Left ventricle myocardium inferior (tissue), 1 donor: Measurements from ENCODE around the gene TNFRSF17. TPM values are rescaled to one million over a fixed set of nuclear protein-coding genes. Genes with fewer than 3 reads are reported as not detected.

Source experiments
- DNase-seq: peaks from one replicate; pipeline ENCODE4 v3.0.0-alpha.2; 2020
- H3K27ac ChIP-seq: fragments of 200-600 bp; replicated peaks from 2 replicates; pipeline ENCODE4 v1.8.0; 2021
- H3K27me3 ChIP-seq: fragments of 200-600 bp; 2 replicates; pipeline ENCODE4 v1.8.0; 2021; ENCODE audit warnings: low read depth
- H3K36me3 ChIP-seq: fragments of 200-600 bp; 2 replicates; pipeline ENCODE4 v1.8.0; 2021
- H3K4me1 ChIP-seq: fragments of 200-600 bp; 2 replicates; pipeline ENCODE4 v1.8.0; 2021
- H3K4me3 ChIP-seq: fragments of 200-600 bp; 2 replicates; pipeline ENCODE4 v1.8.0; 2021; ENCODE audit warnings: mild to moderate bottlenecking, moderate library complexity
- H3K9me3 ChIP-seq: fragments of 200-600 bp; replicated peaks from 2 replicates; pipeline ENCODE4 v1.8.0; 2021
- CTCF ChIP-seq: fragments of 200-600 bp; IDR thresholded peaks from 2 replicates; pipeline ENCODE4 v1.8.0; 2021; ENCODE audit warnings: antibody characterized with exemption, mild to moderate bottlenecking, borderline replicate concordance
- intact Hi-C: fragments of 100-400 bp; cut with micrococcal nuclease; formaldehyde crosslinking; loops from one replicate; pipeline ENCODE4 v1.11.0; 2022
- total RNA-seq: library from RNA; stranded (reverse); fragmentation: NEBNext Ultra II Directional; extraction: Animal tissue kit (Norgen Biotek cat#: 25700); gene quantifications from one replicate; pipeline ENCODE4 v1.2.1, GENCODE V29; 2021
- donor health status: DM: no; HTN: yes; CAD: no; lungs with severe emphysema.

TNFRSF17 gene
- total RNA-seq, 1 donor from 2014 or later = not detected

- no peak overlapping the region for H3K4me3 ChIP-seq
- peaks cover 9% of the 10 kb centered on the region for H3K4me1 ChIP-seq
- no peaks in the 10 kb centered on the region for H3K9me3 ChIP-seq
- no peaks in the 10 kb centered on the region for H3K36me3 ChIP-seq
- no peak overlapping the region for H3K27ac ChIP-seq
- no peak for TF ChIP-seq CTCF
- DNase-seq = no peak
- intact Hi-C loops = no loop called here
- no peaks in the 10 kb centered on the region for H3K27me3 ChIP-seq
Measured at GRCh38 chr16:11986521-11987057, 21.6 kb downstream of the TNFRSF17 start.

- TF ChIP-seq CTCF = no peak
- intact Hi-C loops = no loop called here
- H3K4me1 ChIP-seq = peaks cover 15% of the 10 kb centered on the region
- no peak overlapping the region for H3K4me3 ChIP-seq
- H3K27me3 ChIP-seq = no peaks in the 10 kb centered on the region
- no peaks in the 10 kb centered on the region for H3K36me3 ChIP-seq
- no peak overlapping the region for H3K27ac ChIP-seq
- no peak for DNase-seq
- H3K9me3 ChIP-seq = no peaks in the 10 kb centered on the region
Measured at GRCh38 chr16:11988258-11988978, 23.4 kb downstream of the TNFRSF17 start.

- Histone ChIP-seq H3K36me3 (no peaks in the 10 kb centered on the region), H3K4me3 (no peak overlapping the region), H3K4me1 (peaks cover 35% of the 10 kb centered on the region), H3K27ac (no peak overlapping the region), H3K27me3 (no peaks in the 10 kb centered on the region), H3K9me3 (no peaks in the 10 kb centered on the region)
- intact Hi-C loops = no loop called here
- TF ChIP-seq CTCF = no peak
- no peak for DNase-seq
Measured at GRCh38 chr16:11990702-11991390, 25.8 kb downstream of the TNFRSF17 start.

- H3K27me3 ChIP-seq = no peaks in the 10 kb centered on the region
- no peak for DNase-seq
- H3K9me3 ChIP-seq = no peaks in the 10 kb centered on the region
- H3K4me3 ChIP-seq = no peak overlapping the region
- intact Hi-C loops = no loop called here
- H3K4me1 ChIP-seq = peaks cover 35% of the 10 kb centered on the region
- TF ChIP-seq CTCF = no peak
- H3K36me3 ChIP-seq = no peaks in the 10 kb centered on the region
- no peak overlapping the region for H3K27ac ChIP-seq
Measured at GRCh38 chr16:11992008-11992584, 27.1 kb downstream of the TNFRSF17 start.

GRCh38 chr16:11992586-11993524 is 27.8 kb downstream of the TNFRSF17 start:
- Histone ChIP-seq H3K27me3 (no peaks in the 10 kb centered on the region), H3K4me1 (peaks cover 35% of the 10 kb centered on the region), H3K9me3 (no peaks in the 10 kb centered on the region), H3K36me3 (no peaks in the 10 kb centered on the region), H3K4me3 (no peak overlapping the region), H3K27ac (no peak overlapping the region)
- no peak for DNase-seq
- intact Hi-C loops = no loop called here
- TF ChIP-seq CTCF = no peak
